ENCODE results near the gene RFT1.

RFT1 gene

DNA sequence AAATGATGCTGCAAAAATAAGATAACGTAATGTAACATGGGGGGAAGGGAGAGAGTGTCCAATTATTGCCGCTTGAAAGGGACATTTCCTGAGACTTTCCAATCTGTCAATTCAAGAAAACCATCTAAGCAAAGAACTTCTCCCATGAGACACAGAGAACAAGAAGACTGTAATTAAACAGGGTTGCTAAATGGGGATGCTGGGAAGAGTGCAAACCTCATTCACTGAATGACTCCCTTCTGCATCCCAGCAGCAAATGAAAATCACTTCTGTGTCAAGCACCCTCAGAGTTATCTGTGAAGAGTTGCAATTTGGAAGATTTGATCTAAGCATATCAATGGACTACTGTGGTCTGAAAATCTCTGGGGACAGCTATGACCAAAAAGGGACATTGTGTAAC, 3.6 kb downstream of the RFT1 start:
- ChIA-PET POLR2A (no interaction called here), CTCF (no interaction called here)
- no peak for DNase-seq (ENCODE audit: extremely low spot score)
- TF ChIP-seq SP1 (IDR thresholded peaks at IDR 0.05) (no peak), FOXK2 (IDR thresholded peaks at IDR 0.05) (no peak), LEF1 (IDR thresholded peaks at IDR 0.05; ENCODE audit: borderline replicate concordance) (no peak), L3MBTL2 (conservative IDR thresholded peaks at IDR 0.05) (no peak), ZNF384 (IDR thresholded peaks at IDR 0.05) (no peak), HDGF (IDR thresholded peaks at IDR 0.05; ENCODE audit: borderline replicate concordance) (no peak), CTBP1 (IDR thresholded peaks at IDR 0.05; ENCODE audit: borderline replicate concordance) (no peak), FOXA1 (IDR thresholded peaks at IDR 0.05) (no peak), SUZ12 (IDR thresholded peaks at IDR 0.05) (no peak)
- TF ChIP-seq, protein P1, sequence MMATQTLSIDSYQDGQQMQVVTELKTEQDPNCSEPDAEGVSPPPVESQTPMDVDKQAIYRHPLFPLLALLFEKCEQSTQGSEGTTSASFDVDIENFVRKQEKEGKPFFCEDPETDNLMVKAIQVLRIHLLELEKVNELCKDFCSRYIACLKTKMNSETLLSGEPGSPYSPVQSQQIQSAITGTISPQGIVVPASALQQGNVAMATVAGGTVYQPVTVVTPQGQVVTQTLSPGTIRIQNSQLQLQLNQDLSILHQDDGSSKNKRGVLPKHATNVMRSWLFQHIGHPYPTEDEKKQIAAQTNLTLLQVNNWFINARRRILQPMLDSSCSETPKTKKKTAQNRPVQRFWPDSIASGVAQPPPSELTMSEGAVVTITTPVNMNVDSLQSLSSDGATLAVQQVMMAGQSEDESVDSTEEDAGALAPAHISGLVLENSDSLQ (IDR thresholded peaks at IDR 0.05) = no peak

- TF ChIP-seq HDGF (IDR thresholded peaks at IDR 0.05; ENCODE audit: borderline replicate concordance) (no peak), CTBP1 (IDR thresholded peaks at IDR 0.05; ENCODE audit: borderline replicate concordance) (no peak), L3MBTL2 (conservative IDR thresholded peaks at IDR 0.05) (no peak), SUZ12 (IDR thresholded peaks at IDR 0.05) (no peak), FOXK2 (IDR thresholded peaks at IDR 0.05) (no peak), TARDBP (IDR thresholded peaks at IDR 0.05) (no peak), SP1 (IDR thresholded peaks at IDR 0.05) (no peak), ELF4 (IDR thresholded peaks at IDR 0.05) (no peak), ZNF384 (IDR thresholded peaks at IDR 0.05) (no peak), BHLHE40 (IDR thresholded peaks at IDR 0.05; ENCODE audit: borderline replicate concordance) (no peak)
- TF ChIP-seq, protein P1 (IDR thresholded peaks at IDR 0.05) = no peak
- DNase-seq (ENCODE audit: extremely low spot score) = no peak
- ChIA-PET CTCF (no interaction called here), POLR2A (no interaction called here)
These were observed 6.3 kb downstream of the RFT1 start for GRCh38 chr3:53123953-53124352.

GRCh38 chr3:53123510-53123909, 6.7 kb downstream of the RFT1 start:
- no peak for TF ChIP-seq ZNF384 (IDR thresholded peaks at IDR 0.05)
- TF ChIP-seq, protein P1 (IDR thresholded peaks at IDR 0.05) = no peak
- TF ChIP-seq ELF4 (IDR thresholded peaks at IDR 0.05) = no peak
- TF ChIP-seq SUZ12 (IDR thresholded peaks at IDR 0.05) = no peak
- no peak for TF ChIP-seq TARDBP (IDR thresholded peaks at IDR 0.05)
- no peak for TF ChIP-seq HDGF (IDR thresholded peaks at IDR 0.05; ENCODE audit: borderline replicate concordance)
- ChIA-PET CTCF (interaction anchor here (0.9 kb wide), 1 partner anchor 9 kb away, joined by 5 read pairs; no protein-coding TSS in a partner anchor), POLR2A (no interaction called here)
- no peak for DNase-seq (ENCODE audit: extremely low spot score)

DNA sequence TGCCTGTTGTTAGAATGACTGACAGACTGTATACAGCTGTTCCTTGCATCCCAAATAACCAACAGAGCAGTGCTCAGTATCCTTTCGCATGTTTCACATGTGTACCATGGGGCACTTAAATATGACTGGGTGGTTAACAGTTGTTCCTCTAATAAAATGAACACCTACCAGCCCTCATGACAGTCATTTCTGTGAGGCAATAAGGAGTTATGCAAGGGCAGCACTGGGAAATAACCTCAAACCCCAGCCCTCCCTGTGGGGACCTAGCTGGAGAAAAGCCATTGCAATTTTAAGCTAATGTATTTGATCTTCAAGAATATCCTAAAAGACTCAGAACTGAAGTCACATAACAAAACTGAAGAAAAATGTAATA, 7.3 kb downstream of the RFT1 start:
- no peak for DNase-seq (ENCODE audit: extremely low spot score)
- TF ChIP-seq TARDBP (IDR thresholded peaks at IDR 0.05) = no peak
- CTCF ChIA-PET = interaction anchor here (0.9 kb wide), 1 partner anchor 9 kb away, joined by 5 read pairs; no protein-coding TSS in a partner anchor
- POLR2A ChIA-PET = interaction anchor here (0.6 kb wide), 1 partner anchor 74 kb away, joined by 3 read pairs; no protein-coding TSS in a partner anchor

- no peak for TF ChIP-seq ARNT (IDR thresholded peaks at IDR 0.05)
- TF ChIP-seq NFRKB (IDR thresholded peaks at IDR 0.05) = no peak
- TF ChIP-seq, protein P1 (IDR thresholded peaks at IDR 0.05) = no peak
- TF ChIP-seq CTBP1 (IDR thresholded peaks at IDR 0.05; ENCODE audit: borderline replicate concordance) = no peak
- TF ChIP-seq HDGF (IDR thresholded peaks at IDR 0.05; ENCODE audit: borderline replicate concordance) = no peak
- no peak for TF ChIP-seq SP1 (IDR thresholded peaks at IDR 0.05)
- TF ChIP-seq ZNF384 (IDR thresholded peaks at IDR 0.05) = no peak
- TF ChIP-seq SUZ12 (IDR thresholded peaks at IDR 0.05) = no peak
- TF ChIP-seq FOXM1 (IDR thresholded peaks at IDR 0.05; ENCODE audit: borderline replicate concordance) = no peak
- DNase-seq (ENCODE audit: extremely low spot score) = no peak
- POLR2A ChIA-PET = interaction anchor here (0.6 kb wide), 1 partner anchor 74 kb away, joined by 3 read pairs; no protein-coding TSS in a partner anchor
- CTCF ChIA-PET = interaction anchor here (0.9 kb wide), 1 partner anchor 8 kb away, joined by 5 read pairs; no protein-coding TSS in a partner anchor
These were observed 7.8 kb downstream of the RFT1 start for GRCh38 chr3:53122255-53122932.

DNA sequence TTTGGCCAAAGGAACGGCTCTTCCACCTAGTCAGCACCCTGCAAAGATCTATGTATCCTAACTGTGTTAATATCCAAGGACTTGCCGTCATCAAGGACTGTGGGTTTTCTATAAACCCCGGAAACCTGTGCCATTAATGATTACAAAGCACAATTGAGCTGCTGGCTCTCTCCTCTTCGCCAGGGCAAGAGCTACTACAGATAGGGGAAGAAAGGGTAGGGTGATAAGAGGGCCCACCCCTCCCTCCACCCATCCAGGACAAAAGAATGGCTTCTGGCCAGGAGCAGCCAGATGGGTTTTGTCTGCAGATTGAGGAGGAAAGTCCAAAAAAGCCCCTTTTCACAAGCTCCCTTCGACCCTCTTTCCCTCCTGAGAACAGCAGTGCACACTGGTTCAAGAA, 9.9 kb downstream of the RFT1 start:
- TF ChIP-seq ELF4 (IDR thresholded peaks at IDR 0.05) = no peak
- no peak for DNase-seq (ENCODE audit: extremely low spot score)
- ChIA-PET POLR2A (interaction anchor here (1.5 kb wide), 1 partner anchor 76 kb away, joined by 6 read pairs; no protein-coding TSS in a partner anchor), CTCF (no interaction called here)

GRCh38 chr3:53116956-53117355, 13.3 kb downstream of the RFT1 start:
- TF ChIP-seq ELF4 (IDR thresholded peaks at IDR 0.05) (no peak), FOXM1 (IDR thresholded peaks at IDR 0.05; ENCODE audit: borderline replicate concordance) (no peak), NFRKB (IDR thresholded peaks at IDR 0.05) (no peak), HDGF (IDR thresholded peaks at IDR 0.05; ENCODE audit: borderline replicate concordance) (no peak), LEF1 (IDR thresholded peaks at IDR 0.05; ENCODE audit: borderline replicate concordance) (no peak), SP1 (IDR thresholded peaks at IDR 0.05) (no peak), ZNF384 (IDR thresholded peaks at IDR 0.05) (no peak), BHLHE40 (IDR thresholded peaks at IDR 0.05; ENCODE audit: borderline replicate concordance) (no peak), ARNT (IDR thresholded peaks at IDR 0.05) (no peak), TARDBP (IDR thresholded peaks at IDR 0.05) (no peak), CTBP1 (IDR thresholded peaks at IDR 0.05; ENCODE audit: borderline replicate concordance) (no peak), FOXA1 (IDR thresholded peaks at IDR 0.05) (no peak), L3MBTL2 (conservative IDR thresholded peaks at IDR 0.05) (no peak), FOXK2 (IDR thresholded peaks at IDR 0.05) (no peak), SUZ12 (IDR thresholded peaks at IDR 0.05) (no peak)
- TF ChIP-seq, protein P1 (IDR thresholded peaks at IDR 0.05) = no peak
- DNase-seq (ENCODE audit: extremely low spot score) = no peak
- CTCF ChIA-PET = no interaction called here
- POLR2A ChIA-PET = interaction anchor here (1.1 kb wide), 1 partner anchor 11 kb away, joined by 3 read pairs; no protein-coding TSS in a partner anchor
